Measurements from ENCODE around the gene CAMTA1.

Gene CAMTA1

DNA sequence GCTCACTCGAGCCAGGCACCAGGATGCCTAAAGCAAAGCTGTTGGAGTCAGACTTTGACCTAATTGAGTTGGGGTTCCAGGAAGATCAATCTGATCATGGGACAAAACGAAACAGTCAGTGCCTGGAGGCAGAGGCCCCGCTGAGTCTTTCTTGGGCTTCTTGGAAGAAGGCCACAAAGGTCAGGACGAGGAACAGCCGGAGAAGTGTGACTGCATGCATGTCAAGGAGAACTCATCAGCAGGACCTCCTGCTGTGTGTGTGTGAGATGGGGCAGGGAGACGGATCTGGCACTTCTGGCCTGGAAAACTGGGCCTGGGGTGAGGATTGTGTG is 190.8 kb downstream of the CAMTA1 start:
- no peak for DNase-seq
- in situ Hi-C loops (cut with HindIII; ENCODE audit: low pct_ligation_motif_present, low pct_unique_long_range_greater_than_20kb, low sequenced_read_pairs), result no loop called here

DNA sequence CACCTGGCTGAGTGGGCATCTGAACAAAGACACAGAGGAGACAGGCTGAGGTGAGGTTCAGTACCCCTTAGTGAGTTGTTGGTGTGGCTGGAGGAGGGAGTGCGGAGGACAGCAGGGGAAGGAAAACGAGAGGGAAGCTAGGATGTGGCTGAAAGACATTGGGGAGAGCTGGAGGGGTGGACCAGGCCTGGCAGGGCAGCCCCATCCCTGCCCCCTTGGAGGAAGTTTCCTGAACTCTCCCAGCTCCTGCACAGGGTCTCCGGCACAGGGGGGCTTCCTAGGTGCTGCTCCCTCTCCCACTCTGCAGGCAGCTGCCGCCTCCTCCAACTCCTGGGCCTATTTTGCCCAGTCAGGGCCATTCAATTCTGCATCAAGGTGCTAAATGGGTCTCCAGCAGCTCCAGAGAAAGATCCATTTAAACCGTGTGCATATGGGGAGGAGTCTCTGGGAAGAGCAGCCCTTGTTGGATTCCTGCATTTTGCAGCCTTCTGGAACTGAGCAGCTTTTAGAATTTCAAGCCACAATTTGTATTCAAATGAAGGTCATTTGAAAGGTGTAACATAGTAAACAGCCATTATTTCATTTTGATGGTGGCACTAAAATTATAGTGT is 193.9 kb downstream of the CAMTA1 start:
- no peak for DNase-seq
- in situ Hi-C loops (cut with HindIII; ENCODE audit: low pct_ligation_motif_present, low pct_unique_long_range_greater_than_20kb, low sequenced_read_pairs), result no loop called here

- DNase-seq, result no peak
Observed at GRCh38 chr1:6981595-6981994, 196.3 kb downstream of the CAMTA1 start.

GRCh38 chr1:6982443-6982842 is 197.2 kb downstream of the CAMTA1 start:
- in situ Hi-C loops (cut with HindIII; ENCODE audit: low pct_ligation_motif_present, low pct_unique_long_range_greater_than_20kb, low sequenced_read_pairs), result no loop called here
- DNase-seq, result no peak

More at GRCh38 chr1:6981595-6981994, 196.3 kb downstream of the CAMTA1 start:
- in situ Hi-C loops (cut with HindIII; ENCODE audit: low pct_ligation_motif_present, low pct_unique_long_range_greater_than_20kb, low sequenced_read_pairs), result no loop called here

- DNase-seq, result no peak
- in situ Hi-C loops (cut with HindIII; ENCODE audit: low pct_ligation_motif_present, low pct_unique_long_range_greater_than_20kb, low sequenced_read_pairs), result no loop called here
Observed at GRCh38 chr1:6982860-6983259, 197.6 kb downstream of the CAMTA1 start.

- no peak for DNase-seq
- in situ Hi-C loops (cut with HindIII; ENCODE audit: low pct_ligation_motif_present, low pct_unique_long_range_greater_than_20kb, low sequenced_read_pairs), result no loop called here
Observed at GRCh38 chr1:6984536-6984935, 199.3 kb downstream of the CAMTA1 start.

DNA sequence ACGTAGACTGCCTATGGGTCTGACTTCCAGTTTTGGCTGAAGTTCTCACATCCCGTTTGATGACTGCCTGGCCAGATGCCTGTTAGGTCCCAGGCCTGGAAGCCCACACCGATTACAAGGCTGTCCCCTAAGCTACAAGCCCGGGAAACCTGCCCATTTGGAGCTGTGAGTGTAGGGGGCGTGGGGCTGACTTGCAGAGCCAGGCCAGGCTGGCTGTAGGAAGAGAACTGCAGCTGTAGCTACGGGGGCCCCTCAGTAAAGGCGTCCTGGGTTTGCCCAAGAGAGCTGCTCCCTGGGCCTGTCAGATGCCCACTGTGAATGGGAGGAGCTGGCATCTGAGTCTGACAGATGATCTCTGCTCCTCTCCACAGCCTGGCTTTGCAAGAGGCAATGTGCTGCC is 199.7 kb downstream of the CAMTA1 start:
- in situ Hi-C loops (cut with HindIII; ENCODE audit: low pct_ligation_motif_present, low pct_unique_long_range_greater_than_20kb, low sequenced_read_pairs), result no loop called here
- DNase-seq, result no peak

DNA sequence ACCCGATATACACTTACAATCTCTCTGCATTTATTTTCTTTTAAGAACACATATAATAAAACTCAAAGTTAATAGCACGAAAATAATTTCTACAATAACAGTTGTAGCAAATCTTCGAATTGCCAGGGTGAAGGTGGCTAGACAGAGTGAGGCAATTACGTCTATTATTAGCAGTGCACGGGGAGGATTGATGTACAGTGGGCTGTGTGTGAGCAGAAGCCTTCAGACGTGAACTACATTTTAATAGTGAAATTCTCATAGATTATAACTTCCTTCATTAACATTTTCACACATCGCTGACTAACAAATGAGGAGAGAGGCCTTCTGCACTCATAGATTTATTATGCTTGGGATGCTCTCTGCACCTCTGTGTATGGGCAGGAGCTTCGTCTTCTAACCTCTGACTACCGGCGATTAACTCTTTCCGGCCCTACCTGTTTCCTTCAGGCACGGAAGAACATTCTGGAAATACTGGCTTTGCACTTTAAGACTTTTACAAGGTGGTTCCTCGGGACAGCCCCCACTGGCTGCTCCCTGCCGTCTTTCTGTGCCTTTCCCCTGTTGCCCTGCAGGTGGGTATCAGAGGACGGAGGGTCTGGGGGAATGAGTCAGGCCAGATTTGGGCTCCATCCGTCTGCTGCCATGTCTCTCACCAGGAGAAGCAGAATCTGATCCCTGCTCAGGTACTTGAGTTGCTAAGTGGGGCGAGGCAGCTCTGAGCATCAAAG is 200.5 kb downstream of the CAMTA1 start:
- in situ Hi-C loops (cut with HindIII; ENCODE audit: low pct_ligation_motif_present, low pct_unique_long_range_greater_than_20kb, low sequenced_read_pairs), result no loop called here
- no peak for DNase-seq

GRCh38 chr1:6986281-6986680 is 201.0 kb downstream of the CAMTA1 start:
- in situ Hi-C loops (cut with HindIII; ENCODE audit: low pct_ligation_motif_present, low pct_unique_long_range_greater_than_20kb, low sequenced_read_pairs), result no loop called here
- DNase-seq, result no peak

GRCh38 chr1:6987940-6988339 is 202.7 kb downstream of the CAMTA1 start:
- in situ Hi-C loops (cut with HindIII; ENCODE audit: low pct_ligation_motif_present, low pct_unique_long_range_greater_than_20kb, low sequenced_read_pairs), result no loop called here
- no peak for DNase-seq

DNA sequence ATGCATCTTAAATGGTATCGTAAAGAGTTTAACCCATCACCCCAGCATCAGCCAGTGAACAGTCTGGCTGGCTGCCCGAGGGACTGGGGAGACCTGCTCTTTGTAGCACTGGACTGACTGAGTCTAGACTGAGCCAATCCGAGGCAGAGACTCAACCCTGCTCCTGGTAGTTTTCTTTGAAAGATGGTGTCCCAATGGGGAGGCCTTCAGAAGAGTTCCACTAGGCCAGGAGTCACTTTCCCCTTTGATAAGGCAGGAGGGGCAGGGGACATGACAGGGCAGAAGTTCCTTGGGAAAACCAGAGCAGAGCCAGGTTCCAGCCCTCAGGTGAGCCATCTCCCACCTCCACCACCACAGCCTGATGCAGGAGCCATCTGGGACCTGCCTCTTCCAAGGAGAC is 203.5 kb downstream of the CAMTA1 start:
- in situ Hi-C loops (cut with HindIII; ENCODE audit: low pct_ligation_motif_present, low pct_unique_long_range_greater_than_20kb, low sequenced_read_pairs), result no loop called here
- DNase-seq, result no peak

DNA sequence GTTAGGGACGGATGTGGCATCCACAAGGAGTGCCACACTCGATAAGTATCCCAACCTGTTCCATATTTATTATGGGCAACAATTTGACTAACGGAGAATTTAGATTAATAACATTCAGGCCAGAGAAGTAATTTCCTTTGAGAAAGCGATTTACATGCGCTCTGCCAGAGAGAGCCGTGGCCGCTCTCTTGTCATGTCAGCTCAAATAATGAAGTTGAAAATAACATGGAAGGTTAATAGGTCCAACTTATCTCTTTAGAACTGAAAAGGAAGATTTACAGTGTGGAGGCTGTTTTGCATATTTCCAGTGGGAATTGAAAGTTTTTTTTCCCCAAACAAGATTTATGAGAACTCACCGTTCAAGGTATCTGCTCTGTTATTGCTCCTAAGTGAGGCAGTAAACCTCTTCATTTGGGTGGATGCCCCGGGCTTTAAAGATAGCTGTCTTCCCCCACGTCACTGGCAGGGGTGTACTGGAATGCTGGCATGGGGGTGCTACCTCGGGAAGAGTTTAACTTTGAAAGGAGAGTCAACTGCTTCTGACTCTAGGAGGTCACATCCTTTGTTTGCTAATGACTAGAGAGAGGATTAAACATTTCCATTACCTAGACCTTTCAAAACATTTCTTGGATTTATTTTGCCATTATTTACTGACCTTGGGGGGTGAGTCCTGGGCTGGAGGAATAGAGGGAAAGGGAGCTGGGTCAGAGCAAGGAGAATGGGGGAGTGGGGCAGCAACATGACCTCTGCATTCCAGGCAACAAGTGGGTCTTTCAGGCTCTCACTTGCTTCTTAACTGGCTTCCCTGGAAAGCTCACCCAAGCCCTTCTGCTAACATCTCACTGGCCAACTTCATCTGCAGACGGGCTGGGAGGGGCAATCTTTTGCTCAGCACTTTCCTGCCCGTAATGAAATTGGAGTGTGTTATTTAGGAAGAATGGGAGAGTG is 204.2 kb downstream of the CAMTA1 start:
- in situ Hi-C loops (cut with HindIII; ENCODE audit: low pct_ligation_motif_present, low pct_unique_long_range_greater_than_20kb, low sequenced_read_pairs), result no loop called here
- no peak for DNase-seq

DNA sequence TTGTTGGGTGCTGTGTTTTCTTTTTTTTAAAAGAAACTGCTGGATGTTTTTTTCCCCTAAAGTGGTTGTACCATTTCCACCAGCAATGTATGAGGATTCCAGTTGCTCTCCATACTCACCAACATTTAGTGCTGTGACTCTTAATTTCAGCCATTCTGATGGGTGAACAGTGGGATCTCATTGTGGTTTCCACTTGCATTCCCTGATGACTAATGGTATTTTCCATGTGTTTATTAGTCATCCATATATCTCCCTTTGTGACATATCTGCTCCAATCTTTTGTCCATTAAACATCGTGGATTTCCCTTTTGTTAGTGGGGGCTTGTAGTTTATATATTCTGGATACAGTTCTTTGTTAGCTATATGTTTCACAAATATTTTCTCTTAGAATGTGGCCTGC is 206.0 kb downstream of the CAMTA1 start:
- DNase-seq, result peak; percentile 54
- in situ Hi-C loops (cut with HindIII; ENCODE audit: low pct_ligation_motif_present, low pct_unique_long_range_greater_than_20kb, low sequenced_read_pairs), result no loop called here

DNA sequence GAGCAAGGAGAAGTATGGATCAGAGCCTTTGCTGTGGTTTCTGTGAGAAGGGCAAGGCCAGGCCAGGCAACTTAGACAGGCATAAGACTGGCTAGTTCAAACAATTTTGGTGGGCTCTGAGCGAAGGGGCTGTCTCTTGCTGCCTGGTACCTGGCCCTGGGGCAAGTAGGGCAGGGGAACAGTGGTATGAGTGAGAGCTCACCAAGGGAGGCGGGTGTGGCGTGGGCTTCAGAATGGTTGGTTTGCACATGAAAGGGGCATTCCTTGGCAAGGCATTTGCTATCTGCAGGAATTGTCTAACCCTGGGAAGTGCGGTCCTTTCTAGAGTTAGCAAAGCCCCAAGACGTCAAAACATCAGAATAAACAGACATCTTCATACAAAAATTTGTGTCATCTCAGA is 210.5 kb downstream of the CAMTA1 start:
- DNase-seq, result no peak
- in situ Hi-C loops (cut with HindIII; ENCODE audit: low pct_ligation_motif_present, low pct_unique_long_range_greater_than_20kb, low sequenced_read_pairs), result no loop called here

- DNase-seq, result no peak
- in situ Hi-C loops (cut with HindIII; ENCODE audit: low pct_ligation_motif_present, low pct_unique_long_range_greater_than_20kb, low sequenced_read_pairs), result no loop called here
Observed at GRCh38 chr1:6996371-6996770, 211.1 kb downstream of the CAMTA1 start.

DNA sequence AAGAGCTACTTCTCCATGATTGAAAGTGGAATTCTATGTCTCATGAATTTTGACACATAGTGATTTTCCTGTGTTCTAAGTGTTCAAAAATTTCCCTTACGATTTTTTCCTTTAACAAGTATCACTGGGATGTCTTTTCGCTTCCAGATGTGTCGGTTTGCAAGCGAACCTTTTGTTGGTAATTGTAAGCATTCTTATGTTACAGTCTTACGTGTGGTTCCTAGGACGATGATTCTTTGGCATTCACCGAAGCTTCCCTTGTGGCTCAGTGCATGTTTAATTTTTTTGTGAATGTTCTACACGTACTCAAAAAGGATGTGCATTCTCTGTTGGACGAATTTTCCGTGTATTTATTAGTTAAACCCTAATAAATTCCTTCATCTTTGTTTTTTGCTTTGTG is 211.6 kb downstream of the CAMTA1 start:
- in situ Hi-C loops (cut with HindIII; ENCODE audit: low pct_ligation_motif_present, low pct_unique_long_range_greater_than_20kb, low sequenced_read_pairs), result no loop called here
- no peak for DNase-seq

- in situ Hi-C loops (cut with HindIII; ENCODE audit: low pct_ligation_motif_present, low pct_unique_long_range_greater_than_20kb, low sequenced_read_pairs), result no loop called here
- no peak for DNase-seq
Observed at GRCh38 chr1:6998267-6998666, 213.0 kb downstream of the CAMTA1 start.

DNA sequence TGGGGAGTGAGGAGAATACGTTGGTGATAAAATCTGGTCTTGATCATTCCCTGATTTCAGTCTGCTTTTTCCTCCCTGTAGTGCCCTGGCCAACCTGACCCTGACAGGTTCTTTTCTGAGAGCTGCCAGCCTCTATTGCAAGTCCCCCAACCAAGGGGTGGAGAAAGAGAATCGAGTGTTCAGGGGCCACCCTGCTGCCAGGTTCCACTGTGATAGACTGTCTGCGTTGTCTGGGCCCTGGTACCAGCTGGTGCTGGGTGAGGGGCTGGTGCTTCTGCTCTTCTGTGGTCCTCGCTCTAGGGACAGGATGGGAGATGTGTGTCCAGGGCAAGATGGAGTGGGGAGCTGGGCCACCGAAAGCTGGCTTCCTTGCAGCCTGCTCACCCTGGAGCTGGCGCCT is 214.6 kb downstream of the CAMTA1 start:
- in situ Hi-C loops (cut with HindIII; ENCODE audit: low pct_ligation_motif_present, low pct_unique_long_range_greater_than_20kb, low sequenced_read_pairs), result no loop called here
- no peak for DNase-seq

DNA sequence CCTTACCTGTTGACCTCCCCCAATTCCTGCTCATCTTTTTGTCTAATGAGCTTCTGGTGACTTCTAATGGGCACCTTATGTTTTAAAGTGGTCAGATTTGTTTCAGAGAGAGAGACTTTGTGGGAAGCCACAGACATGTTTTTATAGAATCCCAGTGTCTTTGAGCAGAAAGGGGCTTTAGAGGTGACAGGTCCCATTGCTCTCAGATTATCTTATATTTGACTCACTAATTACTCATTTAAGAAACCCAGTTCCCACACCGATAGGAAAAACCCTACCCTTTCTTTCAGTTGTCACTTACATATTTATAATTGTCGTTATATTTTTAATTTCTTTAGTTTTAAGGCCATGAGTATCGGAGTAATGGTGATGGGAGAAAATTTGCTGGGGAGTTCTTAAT is 215.5 kb downstream of the CAMTA1 start:
- no peak for DNase-seq
- in situ Hi-C loops (cut with HindIII; ENCODE audit: low pct_ligation_motif_present, low pct_unique_long_range_greater_than_20kb, low sequenced_read_pairs), result no loop called here

- no peak for DNase-seq
- in situ Hi-C loops (cut with HindIII; ENCODE audit: low pct_ligation_motif_present, low pct_unique_long_range_greater_than_20kb, low sequenced_read_pairs), result no loop called here
Observed at GRCh38 chr1:7002728-7003127, 217.5 kb downstream of the CAMTA1 start.
